HuH-7.5 (cell line): Measurements from ENCODE around the gene CELF5.

Experiments
- DNase-seq: peaks from one replicate; pipeline ENCODE4 v3.0.0; 2011; ENCODE audit warnings: low spot score

CELF5 gene

GRCh38 chr19:3243819-3244700, 19.6 kb downstream of the CELF5 start:
- peak; percentile 43 for DNase-seq

- no peak for DNase-seq
Observed at GRCh38 chr19:3245050-3245449, 20.6 kb downstream of the CELF5 start.

GRCh38 chr19:3248728-3249326, 24.4 kb downstream of the CELF5 start:
- DNase-seq = no peak

GRCh38 chr19:3249408-3249807, 24.9 kb downstream of the CELF5 start:
- no peak for DNase-seq

- DNase-seq = no peak
Observed at GRCh38 chr19:3250675-3251074, 26.2 kb downstream of the CELF5 start.

- DNase-seq = no peak
Observed at GRCh38 chr19:3251229-3251628, 26.8 kb downstream of the CELF5 start.

- DNase-seq = no peak
Observed at GRCh38 chr19:3252650-3253049, 28.2 kb downstream of the CELF5 start.

- DNase-seq = no peak
Observed at GRCh38 chr19:3253270-3253669, 28.8 kb downstream of the CELF5 start.

GRCh38 chr19:3254520-3254919, 30.1 kb downstream of the CELF5 start:
- no peak for DNase-seq

GRCh38 chr19:3257071-3257470, 32.6 kb downstream of the CELF5 start:
- DNase-seq = no peak

GRCh38 chr19:3262362-3262761, 37.9 kb downstream of the CELF5 start:
- DNase-seq = no peak

GRCh38 chr19:3263866-3264265, 39.4 kb downstream of the CELF5 start:
- DNase-seq = no peak

- DNase-seq = no peak
Observed at GRCh38 chr19:3265432-3265831, 41.0 kb downstream of the CELF5 start.

GRCh38 chr19:3266092-3266693, 41.7 kb downstream of the CELF5 start:
- no peak for DNase-seq

GRCh38 chr19:3266792-3267514, 42.5 kb downstream of the CELF5 start:
- no peak for DNase-seq

- DNase-seq = no peak
Observed at GRCh38 chr19:3268326-3268725, 43.9 kb downstream of the CELF5 start.

GRCh38 chr19:3268763-3269162, 44.3 kb downstream of the CELF5 start:
- DNase-seq = no peak

GRCh38 chr19:3269916-3270671, 45.6 kb downstream of the CELF5 start:
- no peak for DNase-seq

GRCh38 chr19:3270902-3271301, 46.4 kb downstream of the CELF5 start:
- DNase-seq = no peak

- DNase-seq = no peak
Observed at GRCh38 chr19:3272401-3272931, 48.0 kb downstream of the CELF5 start.

GRCh38 chr19:3272952-3273351, 48.5 kb downstream of the CELF5 start:
- DNase-seq = no peak
